Measurements from ENCODE around the gene PSME1. TPM values are rescaled to one million over a fixed set of nuclear protein-coding genes. Genes with fewer than 3 reads are reported as not detected.

Gene PSME1
- polyA plus RNA-seq, 1 donor (not counting 4 experiments of a cell fraction or from before 2014, with no cell fraction given), result 75.1 TPM

- H3K4me2 ChIP-seq (ENCODE audit: control insufficient read depth, extremely low read depth, insufficient read depth, low read depth, low read length), result no peak overlapping the region
- H3K27me3 ChIP-seq (ENCODE audit: control insufficient read depth, extremely low read depth, insufficient read depth, low read length), result no peaks in the 10 kb centered on the region
- dilution Hi-C loops (cut with MboI; ENCODE audit: extremely low pct_ligation_motif_present, low sequenced_read_pairs), result no loop called here
- FAIRE-seq (no peak), DNase-seq (ENCODE audit: low read depth, low spot score) (no peak)
- no peak overlapping the region for H2AFZ ChIP-seq (ENCODE audit: control insufficient read depth, low read length)
- no peak overlapping the region for H3K27ac ChIP-seq (ENCODE audit: control insufficient read depth, insufficient read depth, low read length)
- H3K79me2 ChIP-seq (ENCODE audit: control insufficient read depth, insufficient read depth, low read length), result peaks cover 12% of the 10 kb centered on the region
- H4K20me1 ChIP-seq (ENCODE audit: control insufficient read depth, extremely low read depth, insufficient read depth, low read length), result peaks cover 11% of the 10 kb centered on the region
- no peak for TF ChIP-seq CTCF (optimal IDR thresholded peaks at IDR 0.05 in 1 of 3, IDR thresholded peaks at IDR 0.05 in 1 of 3, conservative IDR thresholded peaks at IDR 0.05 in 1 of 3; ENCODE audit: extremely low read depth in 1 of 3, insufficient read depth in 2 of 3, low read length in 3 of 3)
- no peak for TF ChIP-seq EZH2 (IDR thresholded peaks at IDR 0.05; ENCODE audit: low read length)
- H3K4me3 ChIP-seq (ENCODE audit: control insufficient read depth in 2 of 3, extremely low read depth in 1 of 3, insufficient read depth in 2 of 3, low read depth in 1 of 3, low read length in 3 of 3), result no peak overlapping the region
- peaks cover 45 to 58% of the 10 kb centered on the region in 2 experiments for H3K36me3 ChIP-seq (ENCODE audit: control insufficient read depth in 2 of 2, extremely low read depth in 1 of 2, insufficient read depth in 2 of 2, low read length in 2 of 2)
- peaks cover 15% of the 10 kb centered on the region for H3K4me1 ChIP-seq (ENCODE audit: control insufficient read depth, extremely low read depth, insufficient read depth, low read length)
- H3K9me3 ChIP-seq (ENCODE audit: control insufficient read depth, low read depth, low read length), result no peaks in the 10 kb centered on the region
- no peaks in the 10 kb centered on the region for H3K9me1 ChIP-seq (ENCODE audit: control insufficient read depth, extremely low read depth, insufficient read depth, low read length)
- no peak overlapping the region for H3K9ac ChIP-seq (ENCODE audit: control insufficient read depth, extremely low read depth, insufficient read depth, low read length)
Observed at GRCh38 chr14:24184104-24184970, 48.3 kb downstream of the PSME1 start.

- Histone ChIP-seq H2AFZ (ENCODE audit: control insufficient read depth, low read length) (no peak overlapping the region), H3K4me3 (ENCODE audit: control insufficient read depth in 2 of 3, extremely low read depth in 1 of 3, insufficient read depth in 2 of 3, low read depth in 1 of 3, low read length in 3 of 3) (no peak overlapping the region), H3K27me3 (ENCODE audit: control insufficient read depth, extremely low read depth, insufficient read depth, low read length) (no peaks in the 10 kb centered on the region), H3K9me3 (ENCODE audit: control insufficient read depth, low read depth, low read length) (no peaks in the 10 kb centered on the region), H3K36me3 (ENCODE audit: control insufficient read depth in 2 of 2, extremely low read depth in 1 of 2, insufficient read depth in 2 of 2, low read length in 2 of 2) (peaks cover 47 to 51% of the 10 kb centered on the region in 2 experiments), H4K20me1 (ENCODE audit: control insufficient read depth, extremely low read depth, insufficient read depth, low read length) (peaks cover 6% of the 10 kb centered on the region), H3K9ac (ENCODE audit: control insufficient read depth, extremely low read depth, insufficient read depth, low read length) (no peak overlapping the region), H3K27ac (ENCODE audit: control insufficient read depth, insufficient read depth, low read length) (no peak overlapping the region), H3K4me1 (ENCODE audit: control insufficient read depth, extremely low read depth, insufficient read depth, low read length) (peaks cover 15% of the 10 kb centered on the region), H3K4me2 (ENCODE audit: control insufficient read depth, extremely low read depth, insufficient read depth, low read depth, low read length) (no peak overlapping the region), H3K79me2 (ENCODE audit: control insufficient read depth, insufficient read depth, low read length) (peaks cover 12% of the 10 kb centered on the region), H3K9me1 (ENCODE audit: control insufficient read depth, extremely low read depth, insufficient read depth, low read length) (no peaks in the 10 kb centered on the region)
- TF ChIP-seq CTCF (optimal IDR thresholded peaks at IDR 0.05 in 1 of 3, IDR thresholded peaks at IDR 0.05 in 1 of 3, conservative IDR thresholded peaks at IDR 0.05 in 1 of 3; ENCODE audit: extremely low read depth in 1 of 3, insufficient read depth in 2 of 3, low read length in 3 of 3) (no peak), EZH2 (IDR thresholded peaks at IDR 0.05; ENCODE audit: low read length) (no peak)
- DNase-seq (ENCODE audit: low read depth, low spot score) (no peak), FAIRE-seq (no peak)
- dilution Hi-C loops (cut with MboI; ENCODE audit: extremely low pct_ligation_motif_present, low sequenced_read_pairs), result no loop called here
Observed at GRCh38 chr14:24185026-24185425, 49.0 kb downstream of the PSME1 start.

Data from keratinocyte (primary cell).